ENCODE results near the gene CD38.

CD38 gene

GRCh38 chr4:15805583-15806517 lies 27.7 kb downstream of the CD38 start:
- TF ChIP-seq CTCF (IDR thresholded peaks at IDR 0.05; ENCODE audit: low read depth, low read length, missing control alignments), result peak; percentile 77
- DNase-seq (ENCODE audit: low read depth), result peak; percentile 64
- H3K4me3 ChIP-seq (ENCODE audit: low read depth, low read length), result no peak overlapping the region
- in situ Hi-C loops (cut with HindIII; ENCODE audit: low sequenced_read_pairs), result no loop called here

GRCh38 chr4:15809058-15809457 lies 30.9 kb downstream of the CD38 start:
- TF ChIP-seq CTCF (IDR thresholded peaks at IDR 0.05; ENCODE audit: low read depth, low read length, missing control alignments), result no peak
- H3K4me3 ChIP-seq (ENCODE audit: low read depth, low read length), result no peak overlapping the region
- in situ Hi-C loops (cut with HindIII; ENCODE audit: low sequenced_read_pairs), result no loop called here
- no peak for DNase-seq (ENCODE audit: low read depth)

- no peak for DNase-seq (ENCODE audit: low read depth)
- H3K4me3 ChIP-seq (ENCODE audit: low read depth, low read length), result no peak overlapping the region
- in situ Hi-C loops (cut with HindIII; ENCODE audit: low sequenced_read_pairs), result no loop called here
- TF ChIP-seq CTCF (IDR thresholded peaks at IDR 0.05; ENCODE audit: low read depth, low read length, missing control alignments), result no peak
Measured at GRCh38 chr4:15809466-15809865, 31.3 kb downstream of the CD38 start.

GRCh38 chr4:15811703-15812337 lies 33.7 kb downstream of the CD38 start:
- TF ChIP-seq CTCF (IDR thresholded peaks at IDR 0.05; ENCODE audit: low read depth, low read length, missing control alignments), result no peak
- in situ Hi-C loops (cut with HindIII; ENCODE audit: low sequenced_read_pairs), result loop anchor here (5.0 kb wide), 1 partner anchor 35 kb away; no protein-coding TSS in a partner anchor
- DNase-seq (ENCODE audit: low read depth), result no peak

GRCh38 chr4:15832523-15833451 lies 54.7 kb downstream of the CD38 start:
- DNase-seq (ENCODE audit: low read depth), result no peak
- in situ Hi-C loops (cut with HindIII; ENCODE audit: low sequenced_read_pairs), result no loop called here
- TF ChIP-seq CTCF (IDR thresholded peaks at IDR 0.05; ENCODE audit: low read depth, low read length, missing control alignments), result no peak
- H3K4me3 ChIP-seq (ENCODE audit: low read depth, low read length), result no peak overlapping the region

More at GRCh38 chr4:15811703-15812337, 33.7 kb downstream of the CD38 start:
- H3K4me3 ChIP-seq (ENCODE audit: low read depth, low read length), result no peak overlapping the region

GRCh38 chr4:15833801-15834200 lies 55.7 kb downstream of the CD38 start:
- no peak overlapping the region for H3K4me3 ChIP-seq (ENCODE audit: low read depth, low read length)
- in situ Hi-C loops (cut with HindIII; ENCODE audit: low sequenced_read_pairs), result no loop called here
- DNase-seq (ENCODE audit: low read depth), result no peak
- no peak for TF ChIP-seq CTCF (IDR thresholded peaks at IDR 0.05; ENCODE audit: low read depth, low read length, missing control alignments)

All from astrocyte of the cerebellum (primary cell).